HG03521 (cell line): Measurements from ENCODE around the gene ZFYVE1.
A peak's percentile ranks its signal among the peaks of the same experiment; 100 is the strongest.
"Not testable (repeated sequence)": the region's sequence is repeated elsewhere in the genome, so short reads cannot be mapped to it uniquely, and the experiment has no call there.

ENCODE experiments used
- ATAC-seq: cut with Tn5 transposase; IDR thresholded peaks from one replicate; pipeline ENCODE4 v1.9.1; 2021; ENCODE audit warnings: mild to moderate bottlenecking, moderate library complexity; ENCODE audit not compliant: unreplicated experiment

Gene ZFYVE1

GRCh38 chr14:73026845-73027542 is at the start of gene ZFYVE1:
ZFYVE1 (minus strand) TSS chr14:73027106; CDS start chr14:73024508, 2,598 bp downstream.
- ATAC-seq = peak; percentile 94

- ATAC-seq = no peak
Observed at GRCh38 chr14:73069585-73069984, 42.7 kb upstream of the ZFYVE1 start.

- no peak for ATAC-seq
Observed at GRCh38 chr14:73058922-73059673, 32.2 kb upstream of the ZFYVE1 start.

DNA sequence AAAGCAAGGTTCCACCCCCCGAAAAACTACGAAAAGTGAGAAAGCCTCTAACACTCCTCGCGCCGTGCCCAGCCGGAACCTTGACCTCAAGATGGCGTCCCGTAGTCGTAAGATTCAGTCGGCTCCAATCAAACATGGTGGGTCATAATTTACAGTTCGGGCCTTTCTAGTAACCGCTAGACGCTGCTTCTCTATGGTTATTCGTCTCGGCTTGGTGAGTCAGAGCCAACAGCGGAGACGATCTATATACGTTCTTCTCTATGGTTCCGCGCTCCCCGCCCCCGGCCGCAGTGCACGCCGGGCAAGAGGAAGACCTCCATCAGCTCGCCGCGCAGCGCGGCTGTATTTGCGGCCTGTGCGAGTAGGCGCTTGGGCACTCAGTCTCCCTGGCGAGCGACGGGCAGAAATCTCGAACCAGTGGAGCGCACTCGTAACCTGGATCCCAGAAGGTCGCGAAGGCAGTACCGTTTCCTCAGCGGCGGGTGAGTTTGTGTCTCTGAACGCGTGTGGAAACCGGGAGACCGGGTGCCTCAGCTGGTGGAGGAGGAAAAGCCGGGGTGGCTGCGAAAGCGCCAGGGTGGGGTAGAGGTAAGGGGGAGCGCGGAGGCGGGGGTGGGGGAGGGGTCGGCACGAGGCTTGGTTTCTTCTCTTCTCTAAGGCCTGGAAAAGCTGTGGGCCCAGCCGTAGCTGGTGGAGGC is 31.5 kb upstream of the ZFYVE1 start, which contains the start of gene RBM25:
Gene RBM25, plus strand, starts transcription at position 311 of the 698 bp plus-strand sequence. CDS start 13,108 bp downstream, outside the sequence.
- ATAC-seq = peak; percentile 95

DNA sequence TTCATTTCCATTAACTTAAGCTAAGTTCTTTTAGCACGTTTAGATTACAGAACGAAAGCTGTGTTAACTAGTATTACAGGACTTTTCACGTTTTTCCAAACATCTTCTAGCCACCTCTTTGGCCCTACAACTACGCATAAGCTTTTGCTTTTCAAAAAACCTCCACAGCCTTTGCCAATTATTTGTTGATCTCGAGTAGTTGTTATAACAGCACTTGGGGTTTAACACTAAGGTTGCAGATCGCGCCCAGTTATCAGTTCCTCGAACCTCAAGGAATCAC is 31.0 kb upstream of the ZFYVE1 start:
- ATAC-seq = no peak

- no peak for ATAC-seq
Observed at GRCh38 chr14:73055251-73055650, 28.3 kb upstream of the ZFYVE1 start.

- no peak for ATAC-seq
Observed at GRCh38 chr14:73049428-73049827, 22.5 kb upstream of the ZFYVE1 start.

DNA sequence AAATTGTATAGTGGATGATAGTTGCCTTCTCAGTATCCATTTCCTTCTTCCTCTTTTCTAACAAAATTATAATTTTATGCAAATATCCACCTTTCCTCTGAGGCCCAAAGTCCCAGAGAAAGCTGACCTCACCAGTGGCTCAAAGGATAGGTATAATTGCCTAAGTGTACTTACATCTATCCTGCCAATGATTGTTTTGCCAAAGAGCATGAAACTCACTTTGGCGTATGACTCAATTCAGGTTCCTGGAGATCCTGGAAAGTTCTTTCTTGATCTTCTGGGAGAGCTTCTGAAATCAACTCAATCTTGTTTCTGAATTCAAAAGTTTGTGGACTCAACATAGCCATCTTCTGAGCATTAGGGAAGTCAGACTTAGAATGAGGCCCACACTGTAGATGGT is 20.9 kb upstream of the ZFYVE1 start:
- ATAC-seq = no peak

DNA sequence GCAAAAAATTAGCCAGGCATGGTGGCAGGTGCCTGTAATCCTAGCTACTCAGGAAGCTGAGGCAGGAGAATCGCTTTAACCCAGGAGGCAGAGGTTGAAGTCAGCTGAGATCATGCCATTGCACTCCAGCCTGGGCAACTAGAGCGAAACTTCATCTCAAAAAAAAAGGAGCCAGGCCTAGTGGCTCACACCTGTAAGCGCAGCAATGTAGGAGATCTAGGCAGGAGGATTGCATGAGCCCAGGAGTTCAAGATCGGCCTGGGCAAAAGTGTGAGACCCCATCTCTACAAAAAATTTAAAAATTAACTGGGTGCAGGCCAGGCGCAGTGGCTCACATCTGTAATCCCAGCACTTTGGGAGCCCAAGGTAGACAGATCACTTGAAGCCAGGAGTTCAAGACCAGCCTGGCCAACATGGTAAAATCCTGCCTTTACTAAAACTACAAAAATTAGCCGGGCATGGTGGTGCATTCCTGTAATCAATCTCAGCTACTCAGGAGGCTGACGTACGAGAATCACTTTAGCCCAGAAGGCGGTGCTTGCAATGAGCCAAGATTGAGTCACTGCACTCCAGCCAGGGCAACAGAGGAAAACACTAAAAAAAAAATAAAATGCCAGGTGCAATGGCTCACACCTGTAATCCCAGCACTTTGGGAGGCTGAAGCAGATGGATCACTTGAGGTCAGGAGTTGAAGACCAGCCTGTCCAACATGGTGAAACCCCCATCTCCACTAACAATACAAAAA is 10.0 kb upstream of the ZFYVE1 start:
- ATAC-seq = not testable (repeated sequence)

DNA sequence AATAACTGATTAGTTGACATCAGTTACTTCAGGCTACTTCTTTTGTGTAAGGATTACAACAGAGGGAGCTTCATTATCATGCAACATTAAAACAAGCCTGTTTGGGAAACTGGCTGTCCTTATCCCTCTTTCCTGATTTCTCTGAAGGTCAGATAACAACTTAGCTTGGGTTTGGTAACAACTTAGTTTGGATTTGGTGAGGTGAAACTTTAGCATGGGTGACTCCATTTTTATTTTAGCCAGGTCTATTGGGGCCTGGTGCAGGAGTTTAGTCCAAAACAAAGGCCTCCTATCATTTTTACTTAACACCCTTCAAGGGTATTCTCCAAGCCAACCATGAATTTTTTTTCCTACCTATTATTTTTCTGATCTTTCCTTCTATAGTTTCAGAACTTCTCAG is 1.1 kb upstream of the ZFYVE1 start:
- ATAC-seq = no peak

- no peak for ATAC-seq
Observed at GRCh38 chr14:73027546-73027945, 640 bp upstream of the ZFYVE1 start.

GRCh38 chr14:73026243-73026844 is 562 bp downstream of the ZFYVE1 start:
- ATAC-seq = no peak

DNA sequence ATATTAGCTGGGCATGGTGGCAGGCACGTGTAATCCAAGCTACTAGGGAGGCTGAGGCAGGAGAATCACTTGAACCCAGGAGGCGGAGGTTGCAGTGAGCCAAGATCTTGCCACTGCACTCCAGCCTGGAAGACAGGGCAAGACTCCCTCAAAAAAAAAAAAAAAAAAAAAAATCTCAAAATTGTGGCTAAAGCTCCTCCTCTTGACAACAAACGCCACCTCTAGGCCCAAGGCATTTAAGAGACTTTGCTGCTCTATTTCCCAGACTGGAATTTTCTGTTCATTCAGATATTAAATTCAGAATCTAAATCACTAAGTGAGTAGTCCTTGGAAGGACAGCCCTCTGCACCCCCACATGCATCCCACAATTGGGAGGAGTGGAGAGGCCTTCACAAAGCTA is 1.4 kb downstream of the ZFYVE1 start:
- ATAC-seq = no peak

GRCh38 chr14:73022051-73022450 is 4.9 kb downstream of the ZFYVE1 start:
- no peak for ATAC-seq

DNA sequence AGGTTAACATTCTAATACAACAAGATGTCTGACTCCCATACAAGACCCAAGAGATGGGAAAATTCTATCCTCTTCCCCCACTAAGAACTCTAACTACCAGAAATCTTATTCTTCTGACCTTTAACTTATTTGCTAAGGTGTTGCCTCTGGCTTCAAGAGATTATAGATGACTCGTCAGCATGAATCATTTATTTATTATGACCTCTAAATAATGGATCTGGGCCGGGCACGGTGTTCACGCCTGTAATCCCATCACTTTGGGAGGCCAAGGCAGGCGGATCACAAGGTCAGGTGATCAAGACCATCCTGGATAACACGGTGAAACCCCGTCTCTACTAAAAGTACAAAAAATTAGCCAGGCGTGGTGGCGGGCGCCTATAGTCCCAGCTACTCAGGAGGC is 10.9 kb downstream of the ZFYVE1 start:
- ATAC-seq = not testable (repeated sequence)

DNA sequence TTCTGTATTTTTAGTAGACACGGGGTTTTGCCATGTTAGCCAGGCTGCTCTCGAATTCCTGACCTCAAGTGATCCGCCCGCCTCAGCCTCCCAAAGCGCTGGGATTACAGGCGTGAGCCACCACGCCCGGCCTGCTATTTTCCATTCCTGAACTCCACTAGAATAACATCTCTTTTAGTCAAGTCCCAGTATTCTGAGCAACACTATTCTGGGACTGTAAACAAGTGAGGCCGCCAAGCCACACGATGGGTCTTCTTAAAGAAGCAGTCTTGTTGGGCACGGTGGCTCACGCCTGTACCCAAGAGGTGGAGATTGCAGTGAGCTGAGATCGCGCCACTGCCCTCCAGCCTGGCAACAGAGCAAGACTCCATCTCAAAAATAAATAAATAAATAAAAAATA is 11.4 kb downstream of the ZFYVE1 start:
- not testable (repeated sequence) for ATAC-seq

DNA sequence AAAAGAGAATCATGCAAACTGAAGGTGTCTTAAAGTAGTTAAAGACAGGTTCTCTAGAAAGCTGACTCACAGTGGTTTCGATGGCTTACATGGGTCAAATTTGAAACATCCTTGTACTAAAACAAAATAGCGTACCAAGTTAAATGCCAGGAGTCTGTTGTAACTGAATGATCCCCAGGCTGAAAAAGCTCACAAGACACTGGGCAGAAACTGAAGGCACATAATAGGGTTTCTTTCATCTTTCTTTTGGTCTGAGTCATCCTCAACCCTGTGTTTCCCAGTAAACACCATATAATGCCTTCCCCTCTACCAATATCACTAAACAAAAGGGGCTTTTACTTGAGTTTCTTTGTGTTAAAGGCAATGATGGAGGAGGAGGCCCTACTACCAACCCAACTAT is 12.8 kb downstream of the ZFYVE1 start:
- ATAC-seq = no peak

GRCh38 chr14:73011189-73011588 is 15.7 kb downstream of the ZFYVE1 start:
- ATAC-seq = not testable (repeated sequence)

- no peak for ATAC-seq
Observed at GRCh38 chr14:73008501-73008900, 18.4 kb downstream of the ZFYVE1 start.

- ATAC-seq = no peak
Observed at GRCh38 chr14:73007835-73008234, 19.1 kb downstream of the ZFYVE1 start.

DNA sequence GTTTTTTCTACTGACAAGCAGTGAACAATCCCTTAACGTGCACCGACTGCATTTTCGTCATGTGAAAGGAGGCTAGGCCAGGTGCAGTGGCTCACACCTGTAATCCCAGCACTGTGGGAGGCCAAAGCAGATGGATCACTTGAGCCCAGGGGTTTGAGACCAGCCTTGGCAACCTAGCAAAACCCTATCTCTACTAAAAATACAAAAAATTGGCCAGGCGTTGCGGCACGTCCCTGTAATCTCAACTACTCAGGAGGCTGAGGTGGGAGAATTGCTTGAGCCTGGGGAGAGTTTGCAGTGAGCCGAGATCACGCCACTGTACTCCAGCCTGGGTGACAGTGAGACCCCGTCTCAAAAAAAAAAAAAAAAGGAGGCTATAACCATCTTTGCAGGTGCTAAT is 22.3 kb downstream of the ZFYVE1 start:
- not testable (repeated sequence) for ATAC-seq
